HG03066 (cell line): ENCODE results near the gene RFX7.
A peak's percentile ranks its signal among the peaks of the same experiment; 100 is the strongest.
"Not testable (repeated sequence)": the region's sequence is repeated elsewhere in the genome, so short reads cannot be mapped to it uniquely, and the experiment has no call there.

ENCODE experiments used
- ATAC-seq: cut with Tn5 transposase; IDR thresholded peaks from one replicate; pipeline ENCODE4 v1.9.1; 2021; ENCODE audit warnings: low read depth; ENCODE audit not compliant: unreplicated experiment

RFX7 gene

GRCh38 chr15:56243163-56244037 lies at the start of gene RFX7:
RFX7 (minus strand) TSS chr15:56243879; CDS start chr15:56243285, 594 bp downstream.
- ATAC-seq, result peak; percentile 38

DNA sequence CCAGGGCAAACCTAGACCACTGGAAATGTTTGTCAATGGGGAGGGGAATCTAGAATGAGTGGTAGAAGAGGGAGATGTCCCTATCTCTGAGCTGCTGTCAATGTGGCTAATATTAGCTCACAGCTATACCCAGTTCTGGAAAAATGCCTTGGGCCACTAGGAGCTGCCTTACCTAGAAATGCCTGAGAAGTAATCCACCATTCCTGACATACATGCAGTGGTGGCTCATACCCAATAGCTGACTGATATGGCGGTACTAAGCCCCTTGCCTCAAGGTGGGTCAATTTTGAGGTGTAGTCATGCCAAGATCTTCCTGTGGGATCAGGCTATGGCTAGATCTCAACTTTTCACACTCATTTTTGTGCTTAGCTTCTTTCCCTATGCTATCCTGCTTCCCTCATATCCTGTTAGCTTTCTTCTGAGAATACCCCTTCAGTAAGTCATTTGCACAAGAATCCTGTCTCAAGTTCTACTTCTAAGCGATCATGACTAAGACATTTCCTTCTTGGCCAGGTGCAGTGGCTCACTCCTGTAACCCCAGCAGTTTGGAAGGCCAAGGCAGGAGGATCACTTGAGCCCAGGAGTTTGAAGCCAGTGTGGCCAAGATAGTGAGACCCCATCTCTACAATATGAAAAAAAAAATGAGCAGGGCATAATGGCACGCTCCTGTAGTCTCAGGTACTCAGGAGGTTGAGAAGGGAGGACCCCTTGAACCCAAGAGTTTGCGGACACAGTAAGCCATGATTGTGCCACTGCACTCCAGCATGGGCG lies 49.1 kb upstream of the RFX7 start:
- no peak for ATAC-seq

DNA sequence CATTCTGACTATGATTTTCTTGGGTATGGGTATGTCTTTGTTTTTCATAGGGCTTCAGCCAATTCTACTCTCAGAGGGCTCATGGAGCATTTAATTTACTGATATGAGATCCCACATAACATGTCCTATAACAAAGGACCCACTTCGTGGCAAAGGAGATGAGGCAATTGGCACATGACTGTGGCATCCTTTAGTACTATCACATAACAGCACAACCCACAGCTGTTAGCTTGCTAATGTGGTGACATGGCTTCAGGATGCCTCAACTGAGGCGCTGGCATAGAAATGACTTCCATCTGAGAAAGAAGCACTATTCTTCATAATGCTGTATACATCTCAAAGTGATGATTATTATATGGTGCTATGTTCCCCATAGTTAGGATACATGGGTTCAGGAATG lies 48.1 kb upstream of the RFX7 start:
- ATAC-seq, result no peak

- no peak for ATAC-seq
Observed at GRCh38 chr15:56286213-56286612, 42.5 kb upstream of the RFX7 start.

- no peak for ATAC-seq
Observed at GRCh38 chr15:56281145-56281544, 37.5 kb upstream of the RFX7 start.

- ATAC-seq, result no peak
Observed at GRCh38 chr15:56273724-56274123, 30.0 kb upstream of the RFX7 start.

DNA sequence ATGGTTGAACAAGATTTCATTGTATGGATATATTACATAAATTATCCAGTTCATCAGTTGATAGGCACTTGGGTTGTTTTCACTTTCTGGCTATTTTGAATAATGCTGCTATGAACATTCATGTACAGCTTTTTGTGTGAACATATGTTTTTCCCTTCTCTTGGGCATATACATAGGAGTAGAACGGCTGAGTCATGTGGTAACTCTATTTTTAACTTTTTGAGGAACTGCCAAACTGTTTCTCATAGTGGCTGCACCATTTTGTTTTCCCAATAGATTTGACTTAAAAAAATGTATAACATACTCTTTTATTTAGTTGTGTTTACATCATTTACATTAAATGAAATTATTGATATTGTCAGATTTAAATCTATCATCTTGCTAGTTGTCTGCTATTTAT lies 28.8 kb upstream of the RFX7 start:
- no peak for ATAC-seq

DNA sequence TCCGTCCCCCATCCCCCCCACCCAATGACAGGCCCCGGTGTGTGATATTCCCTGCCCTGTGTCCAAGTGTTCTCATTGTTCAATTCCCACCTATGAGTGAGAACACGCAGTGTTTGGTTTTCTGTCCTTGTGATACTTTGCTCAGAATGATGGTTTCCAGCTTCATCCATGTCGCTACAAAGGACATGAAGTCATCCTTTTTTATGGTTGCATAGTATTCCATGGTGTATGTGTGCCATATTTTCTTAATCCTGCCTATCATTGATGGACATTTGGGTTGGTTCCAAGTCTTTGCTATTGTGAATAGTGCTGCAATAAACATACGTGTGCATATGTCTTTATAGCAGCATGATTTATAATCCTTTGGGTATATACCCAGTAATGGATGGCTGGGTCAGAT lies 22.8 kb upstream of the RFX7 start:
- not testable (repeated sequence) for ATAC-seq

DNA sequence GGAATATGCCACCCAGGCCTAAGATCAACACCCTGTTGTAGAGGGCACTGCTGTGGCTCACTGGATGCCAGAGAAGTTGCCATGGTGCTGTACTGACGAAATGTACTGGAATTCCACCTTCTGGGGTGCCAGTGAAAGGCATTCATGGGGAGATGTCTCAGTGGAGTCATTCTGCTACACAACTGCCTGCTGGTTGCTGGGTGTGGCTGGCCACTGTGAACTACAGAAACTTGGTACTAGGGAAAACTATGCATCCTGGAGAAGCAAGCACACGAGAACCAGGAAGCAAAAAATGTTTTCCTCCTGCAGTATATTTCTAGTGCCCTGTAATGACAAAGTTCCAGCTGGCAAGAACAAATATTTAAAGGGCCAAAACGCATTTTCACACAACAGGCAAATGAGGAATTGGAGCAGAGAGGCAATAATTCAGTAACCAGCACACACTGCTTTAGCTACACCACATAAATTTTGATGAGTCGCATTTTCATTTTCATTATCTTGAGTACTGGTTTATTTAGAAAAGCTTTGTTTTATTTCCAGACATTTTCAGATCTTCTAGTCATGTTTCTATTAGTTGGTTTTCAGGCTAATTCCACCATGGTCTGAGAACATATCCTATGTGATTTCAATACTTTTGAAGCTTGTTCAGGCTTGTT lies 18.3 kb upstream of the RFX7 start:
- ATAC-seq, result no peak

GRCh38 chr15:56257306-56257705 lies 13.6 kb upstream of the RFX7 start:
- not testable (repeated sequence) for ATAC-seq

- ATAC-seq, result no peak
Observed at GRCh38 chr15:56254265-56254664, 10.6 kb upstream of the RFX7 start.

DNA sequence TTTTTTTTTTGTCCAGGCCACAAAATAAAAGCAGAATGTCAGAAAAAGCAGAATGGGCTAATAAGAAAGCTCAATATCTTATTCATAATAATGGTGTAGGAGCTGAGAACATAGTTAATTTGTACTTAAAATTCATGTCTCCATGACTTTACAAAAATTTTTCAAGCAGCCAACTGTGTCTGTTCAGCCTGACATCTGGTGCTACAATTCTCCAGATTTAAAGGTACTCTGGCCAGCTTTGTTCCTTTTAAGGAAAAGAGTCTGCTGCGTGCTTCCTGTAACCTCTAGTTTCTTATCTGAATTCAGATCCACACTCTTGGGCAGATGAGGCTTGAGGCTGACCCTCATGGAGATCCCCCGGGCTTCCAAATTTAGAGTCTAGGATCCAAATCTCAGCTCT lies 8.7 kb upstream of the RFX7 start:
- no peak for ATAC-seq

DNA sequence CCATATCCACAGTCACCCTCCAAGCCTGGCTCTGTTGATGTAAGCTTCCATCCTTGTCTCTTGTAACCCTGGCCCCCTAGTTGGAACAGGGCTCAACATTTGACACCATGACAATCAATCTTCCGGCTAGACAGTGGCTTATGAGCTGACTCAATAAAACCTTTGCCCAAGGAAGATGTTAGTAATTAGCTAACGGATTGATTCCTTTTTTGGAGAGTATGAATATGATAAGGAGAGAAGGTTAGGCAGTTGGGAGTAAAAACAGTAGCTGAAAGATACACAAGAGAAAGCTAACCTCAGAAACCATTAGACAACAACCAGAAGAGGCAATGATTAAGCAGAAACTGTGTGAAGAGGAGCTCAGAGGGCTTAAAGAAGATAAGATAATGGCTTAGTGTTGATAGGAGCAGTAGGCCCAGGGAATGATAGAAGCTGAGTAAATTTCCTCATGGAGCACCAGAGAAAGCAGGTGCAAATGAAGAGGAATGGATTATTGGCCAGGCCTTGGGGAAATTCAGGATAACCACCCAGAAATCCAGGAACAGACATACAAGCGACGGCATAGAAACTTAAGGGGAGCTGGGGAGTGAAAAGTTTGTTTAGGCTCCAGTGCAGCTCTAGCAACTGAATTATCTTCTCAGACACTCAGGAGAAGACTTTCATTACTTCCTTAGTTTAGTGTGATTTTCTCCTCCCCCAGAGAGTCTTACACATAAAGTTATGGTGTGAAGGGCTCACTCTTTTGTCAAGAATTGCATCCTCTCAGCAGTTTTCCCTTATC lies 7.8 kb upstream of the RFX7 start:
- no peak for ATAC-seq

DNA sequence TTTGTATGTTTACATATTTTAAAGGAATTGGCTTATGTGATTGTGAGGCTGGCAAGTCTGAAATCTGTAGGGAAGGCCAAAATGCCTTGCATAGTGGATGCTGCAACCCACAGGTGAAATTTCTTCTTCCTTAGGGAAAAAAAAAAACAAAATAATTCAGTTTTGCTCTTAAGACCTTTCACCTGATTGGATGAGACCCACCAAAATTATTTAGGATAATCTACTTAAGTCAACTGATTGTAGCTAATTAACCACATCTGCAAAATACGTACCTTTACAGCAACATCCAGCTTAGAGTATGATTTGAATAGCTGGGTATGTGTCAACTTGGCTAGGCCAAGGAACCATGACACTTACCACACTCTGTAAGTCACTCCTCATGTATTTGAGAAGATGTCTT lies 6.9 kb upstream of the RFX7 start:
- ATAC-seq, result no peak

DNA sequence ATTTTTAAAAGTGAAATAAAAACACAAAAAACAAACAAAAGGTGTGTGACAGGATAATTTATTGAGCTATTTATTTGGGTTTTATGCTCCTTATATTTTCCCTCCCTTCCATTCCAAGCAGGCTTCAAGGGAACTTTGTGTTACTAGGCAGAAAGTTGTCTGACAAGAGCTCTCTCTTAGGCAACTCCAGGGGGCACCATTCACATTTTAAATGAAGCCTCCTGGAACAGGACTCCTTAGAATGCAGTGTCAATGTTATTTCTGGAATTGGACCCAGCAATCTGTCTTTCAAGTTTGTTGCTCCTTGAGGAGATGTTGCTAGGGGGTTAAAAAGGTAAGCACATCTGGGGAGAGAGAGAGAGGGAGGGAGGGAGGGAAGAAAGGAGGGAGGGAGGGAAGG lies 5.4 kb upstream of the RFX7 start:
- ATAC-seq, result no peak

- no peak for ATAC-seq
Observed at GRCh38 chr15:56248311-56248992, 4.8 kb upstream of the RFX7 start.

- ATAC-seq, result no peak
Observed at GRCh38 chr15:56247266-56247665, 3.6 kb upstream of the RFX7 start.

GRCh38 chr15:56245871-56246814 lies 2.5 kb upstream of the RFX7 start:
- ATAC-seq, result peak; percentile 57
